ENCODE measurements around the gene ASCC1. TPM values are rescaled to one million over a fixed set of nuclear protein-coding genes. Genes with fewer than 3 reads are reported as not detected.

The ASCC1 gene
- total and polyA plus RNA-seq, 7 donors: 15.3 to 53.7 (median 21.5) TPM

DNA sequence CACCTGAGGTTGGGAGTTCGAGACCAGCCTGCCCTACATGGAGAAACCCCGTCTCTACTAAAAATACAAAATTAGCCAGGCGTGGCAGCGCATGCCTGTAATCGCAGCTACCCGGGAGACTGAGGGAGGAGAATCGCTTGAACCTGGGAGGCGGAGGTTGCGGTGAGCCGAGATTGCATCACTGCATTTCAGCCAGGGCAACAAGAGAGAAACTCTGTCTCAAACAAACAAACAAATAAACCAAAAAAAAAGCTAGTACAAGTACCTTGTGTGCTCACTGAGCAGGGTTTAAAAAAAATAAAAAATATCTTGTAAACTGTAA lies 116.5 kb downstream of the ASCC1 start:
- 94 to 95% methylated on average over 10 of the region's 10 CpGs for WGBS, 2 donors
- H3K27me3 ChIP-seq: no peaks in the 10 kb centered on the region
- peaks cover 0 to 37% (median 10%) of the 10 kb centered on the region in 4 donors for H3K36me3 ChIP-seq
- H3K4me1 ChIP-seq: no peaks in the 10 kb centered on the region
- H3K27ac ChIP-seq: no peak overlapping the region
- intact Hi-C loops (cut with DNase I): no loop called here
- TF ChIP-seq EP300 (IDR thresholded peaks at IDR 0.05) (no peak), POLR2AphosphoS5 (IDR thresholded peaks at IDR 0.05) (no peak), POLR2A (IDR thresholded peaks at IDR 0.05) (no peak)
- TF ChIP-seq, protein P1, sequence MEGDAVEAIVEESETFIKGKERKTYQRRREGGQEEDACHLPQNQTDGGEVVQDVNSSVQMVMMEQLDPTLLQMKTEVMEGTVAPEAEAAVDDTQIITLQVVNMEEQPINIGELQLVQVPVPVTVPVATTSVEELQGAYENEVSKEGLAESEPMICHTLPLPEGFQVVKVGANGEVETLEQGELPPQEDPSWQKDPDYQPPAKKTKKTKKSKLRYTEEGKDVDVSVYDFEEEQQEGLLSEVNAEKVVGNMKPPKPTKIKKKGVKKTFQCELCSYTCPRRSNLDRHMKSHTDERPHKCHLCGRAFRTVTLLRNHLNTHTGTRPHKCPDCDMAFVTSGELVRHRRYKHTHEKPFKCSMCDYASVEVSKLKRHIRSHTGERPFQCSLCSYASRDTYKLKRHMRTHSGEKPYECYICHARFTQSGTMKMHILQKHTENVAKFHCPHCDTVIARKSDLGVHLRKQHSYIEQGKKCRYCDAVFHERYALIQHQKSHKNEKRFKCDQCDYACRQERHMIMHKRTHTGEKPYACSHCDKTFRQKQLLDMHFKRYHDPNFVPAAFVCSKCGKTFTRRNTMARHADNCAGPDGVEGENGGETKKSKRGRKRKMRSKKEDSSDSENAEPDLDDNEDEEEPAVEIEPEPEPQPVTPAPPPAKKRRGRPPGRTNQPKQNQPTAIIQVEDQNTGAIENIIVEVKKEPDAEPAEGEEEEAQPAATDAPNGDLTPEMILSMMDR (IDR thresholded peaks at IDR 0.05): no peak
- H3K9me3 ChIP-seq: no peaks in the 10 kb centered on the region
- H3K4me3 ChIP-seq: no peak overlapping the region
- DNase-seq: no peak

DNA sequence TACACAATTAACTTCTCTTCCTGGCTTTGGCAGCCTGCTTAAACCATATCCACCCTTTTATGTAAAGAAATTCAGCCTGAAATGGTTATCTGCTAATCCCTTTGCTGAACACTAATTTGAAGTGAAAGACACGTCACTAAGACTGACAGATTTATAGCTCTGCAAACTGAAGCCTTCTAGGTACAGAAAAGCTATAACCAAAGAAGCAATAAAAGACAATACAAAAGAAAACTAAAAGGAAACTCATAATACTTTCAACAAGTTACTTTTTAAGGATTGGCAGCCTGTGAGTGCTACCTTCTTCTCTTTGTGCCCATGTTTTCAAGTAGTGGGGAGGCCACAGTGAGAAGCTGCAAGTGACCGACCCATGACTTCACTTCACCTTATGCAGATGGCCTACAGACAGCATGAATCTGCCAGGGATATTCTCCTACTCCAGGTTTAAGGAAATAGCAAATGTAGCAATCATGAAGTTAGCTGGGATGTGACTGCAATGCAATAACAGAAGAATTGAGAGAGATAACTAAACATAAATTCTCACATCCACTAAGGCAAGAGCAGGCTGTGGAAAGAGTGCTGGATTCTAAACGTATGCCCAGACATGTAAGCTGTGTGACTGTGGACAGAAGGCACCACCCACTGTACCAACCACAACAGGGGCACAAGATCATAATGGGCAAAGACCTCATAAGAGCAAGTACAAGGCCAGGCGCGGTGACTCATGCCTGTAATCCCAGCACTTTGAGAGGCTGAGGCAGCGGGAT lies 117.1 kb downstream of the ASCC1 start:
- intact Hi-C loops (cut with DNase I): no loop called here
- Histone ChIP-seq H3K27me3 (no peaks in the 10 kb centered on the region), H3K9me3 (no peaks in the 10 kb centered on the region), H3K4me1 (no peaks in the 10 kb centered on the region), H3K36me3 (peaks cover 0 to 37% (median 10%) of the 10 kb centered on the region in 4 donors), H3K27ac (no peak overlapping the region), H3K4me3 (no peak overlapping the region)
- no peak for DNase-seq
- TF ChIP-seq EP300 (IDR thresholded peaks at IDR 0.05): no peak
- TF ChIP-seq, protein P1 (IDR thresholded peaks at IDR 0.05): no peak
- TF ChIP-seq POLR2A (IDR thresholded peaks at IDR 0.05): no peak
- no peak for TF ChIP-seq POLR2AphosphoS5 (IDR thresholded peaks at IDR 0.05)
- 62 to 83% methylated on average over 6 of the region's 6 CpGs for WGBS, 2 donors

DNA sequence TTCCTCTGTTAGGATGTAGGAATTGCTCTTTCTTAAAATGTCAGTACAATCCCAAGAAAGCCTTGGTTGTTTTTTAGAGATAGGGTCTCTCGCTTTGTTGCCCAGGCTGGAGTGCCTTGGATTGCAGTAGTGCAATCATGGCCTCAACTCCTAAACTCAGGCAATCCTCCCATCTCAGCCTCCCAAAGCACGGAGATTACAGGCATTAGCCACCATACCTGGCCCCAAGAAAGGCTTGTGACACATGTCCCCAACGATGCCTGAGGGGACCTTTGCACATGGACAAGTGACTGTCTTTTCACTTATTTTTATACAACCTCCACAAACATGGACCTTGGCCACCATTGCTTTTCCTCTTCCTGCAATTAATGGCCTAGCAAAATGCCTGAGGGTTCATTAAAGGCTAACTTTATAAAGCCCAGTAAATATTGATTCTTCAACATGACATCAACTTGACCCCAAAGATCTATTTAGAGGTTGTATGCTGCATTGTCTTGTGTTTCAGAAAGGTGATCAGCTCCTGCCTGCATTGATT lies 117.7 kb downstream of the ASCC1 start:
- no peaks in the 10 kb centered on the region for H3K4me1 ChIP-seq
- intact Hi-C loops (cut with DNase I): no loop called here
- no peak overlapping the region for H3K27ac ChIP-seq
- TF ChIP-seq EP300 (IDR thresholded peaks at IDR 0.05): no peak
- DNase-seq: no peak
- no peaks in the 10 kb centered on the region for H3K9me3 ChIP-seq
- no peak overlapping the region for H3K4me3 ChIP-seq
- peaks cover 0 to 38% (median 10%) of the 10 kb centered on the region in 4 donors for H3K36me3 ChIP-seq
- H3K27me3 ChIP-seq: no peaks in the 10 kb centered on the region
- 62 to 86% methylated on average over 3 of the region's 3 CpGs for whole genome bisulfite sequencing, 2 donors

DNA sequence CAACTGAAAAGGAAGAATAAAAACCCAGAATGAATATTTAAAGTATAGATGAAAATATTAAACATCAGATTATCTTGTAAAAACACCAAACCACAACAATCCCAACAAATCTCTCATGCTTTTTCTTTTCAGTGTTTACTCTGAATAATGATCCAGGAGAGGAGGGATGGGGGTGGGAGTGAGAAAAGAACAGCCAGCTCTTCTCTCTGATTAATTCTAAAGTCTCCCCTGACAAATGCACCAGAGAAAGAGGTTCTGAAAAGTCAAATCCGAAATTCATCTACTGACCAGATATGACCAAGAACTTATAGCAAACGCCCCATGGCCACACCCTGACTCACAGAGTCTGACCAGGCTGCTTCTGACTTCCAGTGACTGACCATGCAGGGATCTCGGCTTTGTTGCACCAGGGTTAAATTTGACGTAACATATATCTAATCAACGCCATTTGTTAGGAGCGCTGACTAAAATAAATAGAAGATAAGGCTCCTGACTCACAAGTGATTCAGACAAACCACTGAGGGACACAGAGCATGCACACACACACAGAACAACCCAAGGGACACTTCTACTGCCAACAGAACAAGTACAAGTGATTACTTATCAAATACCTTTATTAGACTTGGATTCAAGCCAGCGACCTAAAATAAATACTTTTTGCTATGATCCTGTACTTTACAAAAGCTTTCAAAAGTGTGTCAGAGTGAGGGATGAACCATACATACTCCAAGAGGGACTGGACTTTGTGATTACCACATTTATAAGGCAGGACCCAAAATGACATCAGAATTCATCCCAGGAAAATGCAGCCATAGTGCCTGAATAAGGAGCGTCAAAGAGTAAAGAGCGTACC lies 118.4 kb downstream of the ASCC1 start:
- H3K4me1 ChIP-seq: no peaks in the 10 kb centered on the region
- intact Hi-C loops (cut with DNase I): no loop called here
- no peak overlapping the region for H3K4me3 ChIP-seq
- TF ChIP-seq, protein P1 (IDR thresholded peaks at IDR 0.05): no peak
- TF ChIP-seq POLR2A (IDR thresholded peaks at IDR 0.05) (no peak), POLR2AphosphoS5 (IDR thresholded peaks at IDR 0.05) (no peak), EP300 (IDR thresholded peaks at IDR 0.05) (no peak)
- 51 to 83% methylated on average over 9 of the region's 9 CpGs for WGBS, 2 donors
- no peaks in the 10 kb centered on the region for H3K27me3 ChIP-seq
- H3K36me3 ChIP-seq: peaks cover 0 to 42% (median 10%) of the 10 kb centered on the region in 4 donors
- no peak overlapping the region for H3K27ac ChIP-seq
- H3K9me3 ChIP-seq: no peaks in the 10 kb centered on the region
- DNase-seq: no peak

Data from sigmoid colon (tissue), 7 donors.